ENCODE data around the gene PREPL. TPM values are rescaled to one million over a fixed set of nuclear protein-coding genes. Genes with fewer than 3 reads are reported as not detected.

The PREPL gene
- total and polyA plus RNA-seq, 2 of the 13 experiments (the other 11 are each of a cell fraction or from before 2014, with no cell fraction given): 19.7 to 34.3 TPM

GRCh38 chr2:44283116-44283666 is 78.1 kb downstream of the PREPL start:
- Histone ChIP-seq H3K9me3 (ENCODE audit: low read length) (no peaks in the 10 kb centered on the region), H2AFZ (ENCODE audit: low read length) (no peak overlapping the region), H3K4me3 (replicated peaks in 1 of 3; ENCODE audit: insufficient read depth in 1 of 3, low read depth in 2 of 3, low read length in 3 of 3) (no peak overlapping the region), H3K4me2 (ENCODE audit: low read depth, low read length) (no peak overlapping the region), H3K27ac (ENCODE audit: extremely low read length, insufficient read depth, low read length) (no peak overlapping the region), H3K27me3 (ENCODE audit: control insufficient read depth in 1 of 2, insufficient read depth in 2 of 2, low read length in 2 of 2) (peaks cover 1 to 3% of the 10 kb centered on the region in 2 experiments; a peak in 2 of 5 replicates), H3K9ac (ENCODE audit: insufficient read depth, low read depth, low read length) (no peak overlapping the region), H4K20me1 (ENCODE audit: insufficient read depth, low read length) (no peaks in the 10 kb centered on the region), H3K4me1 (ENCODE audit: insufficient read depth, low read length) (peaks cover 14% of the 10 kb centered on the region), H3K36me3 (replicated peaks in 1 of 2; ENCODE audit: control insufficient read depth in 1 of 2, insufficient read depth in 2 of 2, low read length in 2 of 2) (no peaks in the 10 kb centered on the region), H3K79me2 (ENCODE audit: insufficient read depth, low read length) (no peaks in the 10 kb centered on the region)
- in situ Hi-C loops (cut with HindIII; ENCODE audit: extremely low pct_ligation_motif_present, low pct_unique_long_range_greater_than_20kb) (no loop called here), intact Hi-C loops (cut with micrococcal nuclease; ENCODE audit: unreplicated experiment) (no loop called here)
- no peak for FAIRE-seq
- no TSS peak for BruUV-seq (replicated peaks)
- WGBS (ENCODE audit: low lambda C conversion rate): 52% methylated on average over 1 of the region's 1 CpG
- CTCF ChIA-PET (ENCODE audit: low intra/inter-chr PET ratio, low total read pairs): no interaction called here
- ATAC-seq: no peak
- POLR2A ChIA-PET: no interaction called here
- TF ChIP-seq LRRFIP1 (CRISPR knock-in tag; conservative IDR thresholded peaks at IDR 0.05) (no peak), ZNF780A (CRISPR knock-in tag; IDR thresholded peaks at IDR 0.05) (no peak), NFE2L1 (CRISPR knock-in tag; IDR thresholded peaks at IDR 0.05; ENCODE audit: borderline replicate concordance) (no peak), ZMYM2 (CRISPR knock-in tag; IDR thresholded peaks at IDR 0.05) (no peak), ZNF687 (CRISPR knock-in tag; IDR thresholded peaks at IDR 0.05) (no peak), ZNF281 (CRISPR knock-in tag; IDR thresholded peaks at IDR 0.05; ENCODE audit: borderline replicate concordance) (no peak), TCF7 (IDR thresholded peaks at IDR 0.05; ENCODE audit: low read depth) (no peak)
- DNase-seq (ENCODE audit: low spot score): no peak
